HG02763 (cell line): Measurements from ENCODE around the gene MYLIP.
"Not testable (repeated sequence)": the region's sequence is repeated elsewhere in the genome, so short reads cannot be mapped to it uniquely, and the experiment has no call there.

Experiments used
- ATAC-seq: cut with Tn5 transposase; IDR thresholded peaks from one replicate; pipeline ENCODE4 v1.9.1; 2021; ENCODE audit warnings: mild to moderate bottlenecking, moderate library complexity; ENCODE audit not compliant: unreplicated experiment

MYLIP gene

GRCh38 chr6:16168858-16169257 lies 40.0 kb downstream of the MYLIP start:
- no peak for ATAC-seq

GRCh38 chr6:16171400-16171799 lies 42.5 kb downstream of the MYLIP start:
- ATAC-seq: no peak

DNA sequence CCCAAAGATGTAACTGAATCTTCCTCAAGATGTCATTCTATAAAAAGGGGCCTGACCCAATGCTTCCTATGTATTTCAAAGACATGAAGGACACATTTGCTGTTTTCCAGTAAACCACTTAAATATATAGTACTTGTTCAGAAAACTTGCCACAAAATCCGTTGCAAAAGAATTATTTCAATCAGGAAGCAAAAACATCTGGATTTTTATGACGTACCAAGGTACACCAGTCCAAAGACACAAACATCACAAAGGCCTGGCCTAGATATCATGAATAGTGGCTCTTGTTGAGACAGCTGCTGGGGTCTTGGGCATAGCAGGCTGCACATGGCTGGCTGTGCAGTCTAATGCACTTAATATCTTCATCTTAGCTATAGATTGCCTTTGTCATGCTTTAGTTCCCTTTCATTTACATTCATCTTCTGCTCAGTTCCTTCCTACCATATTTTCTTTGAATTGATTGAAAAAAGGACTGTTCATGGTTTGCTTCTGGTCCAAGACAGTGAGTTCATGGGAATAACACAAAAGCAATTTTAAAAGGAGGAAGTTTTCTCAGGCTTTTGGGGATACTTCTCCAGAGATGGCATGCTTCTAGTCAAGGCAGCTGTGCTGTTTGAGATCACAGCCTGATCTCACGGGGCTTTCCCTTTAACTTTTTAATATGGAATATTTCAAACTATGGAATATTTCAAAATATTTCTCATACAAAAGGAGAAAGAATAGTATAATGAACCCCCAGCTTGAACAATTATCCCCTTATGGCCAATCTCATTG lies 44.5 kb downstream of the MYLIP start:
- no peak for ATAC-seq

DNA sequence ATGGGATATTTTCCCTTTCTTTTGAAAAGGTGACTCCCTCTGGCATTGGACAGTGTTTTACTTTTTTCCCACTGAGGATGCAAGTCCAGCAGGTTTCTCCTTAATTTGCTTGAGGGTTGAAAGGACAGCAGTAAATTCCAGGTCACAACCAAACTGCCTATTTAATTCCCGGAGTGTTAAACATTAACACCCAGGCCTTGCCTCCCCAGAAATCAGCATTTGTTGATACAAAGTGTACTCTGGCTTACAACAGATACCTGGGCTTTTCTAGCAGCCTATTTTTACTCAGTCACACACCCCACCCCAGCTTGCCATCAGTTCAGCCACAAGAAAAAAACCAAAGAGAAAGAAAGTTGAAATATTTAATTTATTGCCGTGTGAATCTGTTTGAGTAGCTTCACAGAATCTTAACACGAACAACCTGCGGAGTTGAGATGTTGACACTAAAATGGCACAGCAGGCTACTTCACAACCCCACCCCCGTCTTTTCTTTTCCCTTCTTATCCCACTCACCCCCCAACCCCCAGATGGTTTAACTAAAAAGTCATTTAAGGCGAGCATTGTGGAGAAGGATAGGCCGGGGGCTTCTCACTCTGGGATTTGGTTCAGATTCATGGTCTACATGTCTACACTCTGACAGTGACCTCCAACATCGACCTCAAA lies 45.7 kb downstream of the MYLIP start:
- ATAC-seq: no peak

DNA sequence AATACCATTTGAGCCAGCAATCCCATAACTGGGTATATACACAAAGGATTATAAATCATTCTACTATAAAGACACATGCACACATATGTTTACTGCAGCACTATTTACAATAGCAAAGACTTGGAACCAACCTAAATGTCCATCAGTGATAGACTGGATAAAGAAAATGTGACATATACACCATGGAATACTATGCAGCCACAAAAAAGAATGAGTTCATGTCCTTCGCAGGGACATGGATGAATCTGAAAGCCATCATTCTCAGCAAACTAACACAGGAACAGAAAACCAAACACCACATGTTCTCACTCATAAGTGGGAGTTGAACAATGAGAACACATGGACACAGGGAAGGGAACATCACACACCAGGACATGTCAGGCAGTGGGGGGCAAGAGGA lies 47.7 kb downstream of the MYLIP start:
- not testable (repeated sequence) for ATAC-seq

- no peak for ATAC-seq
These were observed 49.0 kb downstream of the MYLIP start for GRCh38 chr6:16177881-16178280.

- ATAC-seq: no peak
These were observed 49.5 kb downstream of the MYLIP start for GRCh38 chr6:16178351-16178750.

DNA sequence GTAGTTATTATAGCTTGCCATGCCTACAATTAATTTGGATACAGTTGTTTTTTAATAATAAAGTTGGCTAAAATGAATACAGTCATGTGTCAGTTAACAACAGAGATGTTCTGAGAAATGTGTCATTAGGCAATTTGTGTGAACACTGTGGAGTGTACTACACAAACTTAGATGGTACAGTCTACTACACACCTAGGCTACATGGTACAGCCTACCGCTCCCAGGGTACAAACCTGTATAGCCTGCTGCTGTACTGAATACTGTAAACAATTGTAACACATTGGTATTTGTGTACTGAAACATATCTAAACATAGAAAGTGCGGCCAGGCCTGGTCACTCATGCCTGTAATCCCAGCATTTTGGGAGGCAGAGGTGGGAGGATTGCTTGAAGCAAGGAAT lies 50.2 kb downstream of the MYLIP start:
- ATAC-seq: no peak

DNA sequence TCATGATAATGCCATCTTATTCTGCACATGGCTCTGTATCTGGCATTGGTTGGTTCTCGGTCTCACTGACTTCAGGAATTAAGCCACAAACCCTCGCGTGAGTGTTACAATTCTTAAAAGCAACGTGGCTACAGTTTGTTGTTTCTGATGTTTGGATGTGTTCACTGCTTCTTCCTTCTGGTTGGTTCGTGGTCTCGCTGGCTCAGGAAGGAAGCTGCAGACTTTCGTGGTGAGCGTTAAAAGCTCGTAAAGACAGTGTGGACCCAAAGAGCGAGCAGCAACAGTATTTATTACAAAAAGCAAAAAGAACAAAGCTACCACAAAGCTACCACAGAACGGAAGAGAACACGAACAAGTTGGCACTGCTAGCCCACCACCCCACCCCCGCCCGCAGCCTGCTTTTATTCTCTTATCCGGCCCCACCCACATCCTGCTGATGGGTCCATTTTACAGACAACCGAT lies 51.1 kb downstream of the MYLIP start:
- no peak for ATAC-seq

DNA sequence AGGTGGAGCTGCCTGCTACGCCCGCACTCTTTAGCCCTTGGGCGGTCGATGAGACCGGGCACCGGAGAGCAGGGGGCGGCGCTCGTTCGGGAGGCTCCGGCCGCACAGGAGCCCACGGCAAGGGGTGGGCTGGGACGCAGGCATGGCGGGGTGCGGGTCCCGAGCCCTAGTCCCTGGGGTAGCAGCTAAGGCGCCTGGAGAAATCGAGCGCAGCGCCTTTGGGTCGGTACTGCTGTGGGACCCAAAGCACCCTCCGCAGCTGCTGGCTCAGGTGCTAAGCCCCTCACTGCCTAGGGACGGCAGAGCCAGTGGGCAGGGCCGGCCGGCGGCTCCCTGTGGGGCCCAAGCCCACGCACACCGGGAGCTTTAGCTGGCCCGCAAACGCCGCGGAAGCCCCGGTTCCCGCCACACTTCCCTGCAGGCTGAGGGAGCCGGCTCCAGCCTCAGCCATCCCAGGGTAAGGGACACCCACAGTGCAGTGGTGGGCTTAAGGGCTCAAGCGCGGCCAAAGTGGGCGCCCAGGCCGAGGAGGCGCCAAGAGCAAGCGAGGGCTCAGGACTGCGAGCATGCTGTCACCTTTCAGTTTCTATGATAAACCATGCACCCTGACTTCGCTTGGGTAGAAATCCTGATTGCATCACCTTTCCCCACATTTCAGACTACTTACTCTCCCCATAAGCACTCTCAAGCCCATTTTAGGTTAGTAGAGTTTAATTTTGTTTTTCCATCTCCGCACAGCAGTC lies 52.0 kb downstream of the MYLIP start:
- ATAC-seq: no peak

DNA sequence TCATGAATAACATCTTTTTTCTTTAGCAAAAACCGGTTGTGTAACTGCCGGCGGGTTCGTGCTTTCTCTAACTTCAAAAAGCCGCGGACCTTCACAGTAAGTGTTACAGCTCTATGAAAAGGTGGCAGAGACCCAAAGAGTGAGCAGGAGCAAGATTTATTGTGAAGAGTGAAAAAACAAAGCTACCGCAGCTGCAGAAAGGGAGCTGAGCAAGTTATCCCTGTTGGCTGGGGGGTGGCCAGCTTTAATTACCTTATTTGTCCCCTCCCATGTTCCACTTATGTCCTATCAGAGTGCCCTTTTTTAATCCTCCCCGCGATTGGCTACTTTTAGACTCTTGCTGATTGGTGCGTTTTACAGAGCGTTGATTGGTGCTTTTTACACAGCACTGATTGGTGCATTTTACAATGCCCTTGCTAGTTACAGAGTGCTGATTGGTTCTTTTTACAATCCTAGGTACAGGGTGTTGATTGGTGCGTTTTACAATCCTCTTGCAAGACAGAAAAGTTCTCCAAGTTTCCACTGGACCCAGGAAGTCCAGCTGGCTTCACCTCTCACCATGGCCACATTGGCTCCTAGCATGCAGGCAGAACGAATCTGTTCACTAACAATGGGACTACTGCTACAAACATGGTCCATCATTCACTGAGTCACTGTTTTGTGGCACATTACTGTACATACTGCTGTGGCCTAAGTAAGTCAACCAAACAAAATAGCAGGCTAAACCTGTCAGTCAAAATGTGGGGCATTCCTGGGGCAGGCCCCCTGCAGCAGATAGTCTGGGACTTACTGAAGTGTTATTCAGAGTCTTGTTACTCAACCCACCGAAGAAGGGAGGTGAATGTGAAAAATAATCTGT lies 52.8 kb downstream of the MYLIP start:
- ATAC-seq: no peak

DNA sequence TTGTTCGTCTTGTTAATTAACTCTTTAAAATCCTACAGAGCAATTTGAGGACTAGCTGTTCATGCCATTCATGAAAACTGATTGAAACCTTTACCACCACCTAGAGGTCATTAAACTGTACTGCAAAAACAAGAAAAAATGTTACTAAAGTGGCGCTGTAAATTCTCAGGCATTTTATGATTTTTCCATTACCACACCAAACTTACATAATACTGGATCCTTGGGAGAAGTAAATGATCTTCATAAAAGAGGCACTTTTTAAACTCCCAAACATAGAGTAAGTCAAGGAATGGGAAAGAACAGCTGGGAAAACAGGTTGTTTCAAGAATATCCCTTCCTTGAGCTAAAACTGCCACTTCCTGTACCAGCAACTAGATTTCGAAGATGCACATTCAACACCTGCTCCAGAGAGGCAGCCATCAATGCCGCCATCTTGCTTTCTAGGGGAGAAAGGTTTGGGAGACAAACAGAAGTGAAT lies 54.3 kb downstream of the MYLIP start:
- no peak for ATAC-seq

DNA sequence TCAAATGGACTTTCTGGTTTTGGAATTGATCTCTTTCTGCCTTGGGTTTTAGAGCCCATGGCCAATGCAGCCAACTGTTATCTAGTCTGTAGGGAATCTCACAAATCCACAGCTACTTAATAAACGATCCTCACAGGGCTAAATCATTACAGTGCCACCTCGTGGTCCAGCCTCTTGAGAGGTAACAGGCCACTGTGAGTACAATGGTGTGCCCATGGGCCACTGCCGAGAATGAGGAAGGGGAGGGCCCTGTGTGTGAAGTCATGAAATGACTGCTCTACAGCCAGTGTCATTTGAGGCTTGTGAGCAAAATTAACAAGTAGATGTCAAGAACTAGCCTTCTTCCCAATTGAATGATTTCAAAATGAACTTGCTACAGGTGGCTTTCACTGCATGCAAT lies 55.2 kb downstream of the MYLIP start:
- no peak for ATAC-seq

GRCh38 chr6:16184551-16184950 lies 55.7 kb downstream of the MYLIP start:
- no peak for ATAC-seq

- no peak for ATAC-seq
These were observed 58.3 kb downstream of the MYLIP start for GRCh38 chr6:16187176-16187575.

DNA sequence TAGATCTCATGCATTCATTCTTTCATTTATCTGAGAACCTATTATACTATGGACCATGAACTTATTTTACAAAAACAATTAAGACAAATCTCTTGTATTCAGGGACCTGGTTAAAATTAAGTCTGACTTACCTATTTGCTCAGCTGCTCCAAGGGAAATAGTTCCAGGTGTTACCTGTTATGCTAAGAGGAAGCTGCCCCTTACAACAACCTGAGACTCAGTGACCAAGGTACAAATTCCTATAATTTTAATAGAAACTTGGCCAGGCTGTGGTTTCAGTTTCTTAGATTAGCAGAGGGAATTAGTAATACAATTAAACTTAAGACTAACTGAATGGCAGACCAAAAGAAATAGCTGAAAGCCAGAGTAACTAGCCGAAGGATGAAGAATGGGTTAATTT lies 61.3 kb downstream of the MYLIP start:
- no peak for ATAC-seq

DNA sequence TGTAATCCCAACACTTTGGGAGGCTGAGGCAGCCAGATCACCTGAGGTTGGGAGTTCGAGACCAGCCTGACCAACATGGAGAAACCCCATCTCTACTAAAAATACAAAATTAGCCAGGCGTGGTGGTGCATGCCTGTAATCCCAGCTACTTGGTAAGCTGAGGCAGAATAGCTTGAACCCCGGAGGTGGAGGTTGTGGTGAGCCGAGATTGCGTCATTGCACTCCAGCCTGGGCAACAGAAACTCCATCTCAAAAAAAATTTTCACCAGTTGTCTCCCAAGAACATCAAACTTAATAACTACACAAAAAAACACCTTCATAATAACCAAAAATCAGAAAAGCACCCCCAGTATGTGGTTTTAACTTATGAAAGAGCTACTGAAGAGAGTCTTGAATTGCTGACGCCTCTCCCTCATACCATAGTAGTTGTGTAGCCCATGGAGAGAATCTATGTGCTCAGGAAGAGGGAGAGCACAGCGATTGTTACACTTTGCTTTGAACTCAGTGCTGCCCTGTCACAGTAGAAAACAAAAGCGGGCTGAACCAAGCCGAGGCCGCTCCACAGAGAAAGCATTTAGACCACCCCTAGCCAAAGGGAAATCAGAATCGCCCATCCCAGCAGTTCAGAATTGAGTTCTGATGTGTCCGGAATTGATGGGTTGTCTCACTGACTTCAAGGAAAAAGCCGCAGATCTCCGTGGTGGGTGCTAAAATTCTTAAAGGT lies 67.5 kb downstream of the MYLIP start:
- ATAC-seq: no peak

- ATAC-seq: no peak
These were observed 68.2 kb downstream of the MYLIP start for GRCh38 chr6:16196984-16197546.
